Mesenchymal stem cell (in vitro differentiated cells and primary cell): ENCODE results near the gene RPS16.

Experiments used
- DNase-seq: peaks from one replicate; pipeline ENCODE4 v3.0.0-alpha.2; 2013
- H2AFZ ChIP-seq: one replicate; pipeline ENCODE4 v1.6.1; 2013; ENCODE audit warnings: low read depth, mild to moderate bottlenecking, control low read depth, inconsistent platforms, low read length, moderate library complexity
- H2AK5ac ChIP-seq: 2 replicates; pipeline ENCODE4 v1.6.1; 2013; ENCODE audit warnings: low read length, moderate library complexity, mild to moderate bottlenecking, inconsistent platforms; ENCODE audit not compliant: severe bottlenecking
- H2BK120ac ChIP-seq: one replicate; pipeline ENCODE4 v1.6.1; 2013; ENCODE audit warnings: low read depth, mild to moderate bottlenecking, inconsistent platforms, low read length, moderate library complexity
- H2BK12ac ChIP-seq, 2 experiments: one replicate each; pipeline ENCODE4 v1.6.1; 2013; ENCODE audit warnings: inconsistent platforms in 2 of 2, low read length in 2 of 2, mild to moderate bottlenecking in 2 of 2, moderate library complexity in 2 of 2, control low read depth in 1 of 2
- H2BK15ac ChIP-seq: one replicate; pipeline ENCODE4 v1.6.1; 2013; ENCODE audit warnings: mild to moderate bottlenecking, low read depth, inconsistent platforms; ENCODE audit not compliant: poor library complexity, severe bottlenecking
- H2BK5ac ChIP-seq: 2 replicates; pipeline ENCODE4 v1.6.1; 2013; ENCODE audit warnings: low read depth, mild to moderate bottlenecking, low read length, control low read depth, inconsistent platforms; ENCODE audit not compliant: poor library complexity, severe bottlenecking
- H3K14ac ChIP-seq, 2 experiments: one replicate each; pipeline ENCODE4 v1.6.1; 2013; ENCODE audit warnings: inconsistent platforms in 2 of 2, low read length in 2 of 2, control low read depth in 1 of 2, mild to moderate bottlenecking in 1 of 2, moderate library complexity in 1 of 2
- H3K18ac ChIP-seq, 2 experiments: one replicate each; pipeline ENCODE4 v1.6.1; 2013; ENCODE audit warnings: inconsistent platforms in 2 of 2, low read length in 2 of 2, control low read depth in 1 of 2, low read depth in 1 of 2, mild to moderate bottlenecking in 1 of 2
- H3K23ac ChIP-seq, 2 experiments: one replicate each; pipeline ENCODE4 v1.6.1; 2013; ENCODE audit warnings: inconsistent platforms in 2 of 2, low read length in 2 of 2, mild to moderate bottlenecking in 2 of 2, moderate library complexity in 2 of 2, control low read depth in 1 of 2
- H3K27ac ChIP-seq: 2 replicates; pipeline ENCODE4 v1.5.1; 2013; ENCODE audit warnings: mild to moderate bottlenecking, moderate library complexity, low read length, control low read depth, inconsistent platforms; ENCODE audit not compliant: poor library complexity, severe bottlenecking
- H3K27me3 ChIP-seq, 2 experiments: 2 replicates each; pipeline versions ENCODE4 v1.6.1 to v1.7.0; 2013; ENCODE audit warnings: low read length in 2 of 2, mild to moderate bottlenecking in 2 of 2, moderate library complexity in 2 of 2, control low read depth in 1 of 2, inconsistent platforms in 1 of 2; ENCODE audit not compliant: control insufficient read depth in 1 of 2, insufficient read depth in 1 of 2
- H3K36me3 ChIP-seq, 2 experiments: 2 replicates each; pipeline versions ENCODE4 v1.6.1 to v1.7.0; 2013; ENCODE audit warnings: low read length in 2 of 2, control low read depth in 1 of 2, inconsistent platforms in 1 of 2, low read depth in 1 of 2, mild to moderate bottlenecking in 1 of 2; ENCODE audit not compliant: insufficient read depth in 2 of 2, control insufficient read depth in 1 of 2
- H3K4ac ChIP-seq, 2 experiments: one replicate each; pipeline ENCODE4 v1.6.1; 2013; ENCODE audit warnings: inconsistent platforms in 2 of 2, low read length in 2 of 2, mild to moderate bottlenecking in 2 of 2, moderate library complexity in 2 of 2, control low read depth in 1 of 2, low read depth in 1 of 2
- H3K4me1 ChIP-seq: 2 replicates; pipeline ENCODE4 v1.6.1; 2013; ENCODE audit warnings: low read depth, low read length, control low read depth; ENCODE audit not compliant: control insufficient read depth, insufficient read depth
- H3K4me2 ChIP-seq: 2 replicates; pipeline ENCODE4 v1.6.1; 2013; ENCODE audit warnings: low read length, mild to moderate bottlenecking, inconsistent platforms; ENCODE audit not compliant: poor library complexity, severe bottlenecking
- H3K4me3 ChIP-seq, 2 experiments: 2 replicates each; pipeline versions ENCODE4 v1.5.1 to v1.7.0; 2013; ENCODE audit warnings: low read length in 2 of 2, mild to moderate bottlenecking in 2 of 2, control low read depth in 1 of 2, low read depth in 1 of 2; ENCODE audit not compliant: insufficient read depth in 1 of 2
- H3K79me1 ChIP-seq: replicated peaks from 2 replicates; pipeline ENCODE4 v1.6.1; 2013; ENCODE audit warnings: mild to moderate bottlenecking, control low read depth, low read length, inconsistent platforms; ENCODE audit not compliant: poor library complexity, severe bottlenecking
- H3K9ac ChIP-seq: 2 replicates; pipeline ENCODE4 v1.7.0; 2013; ENCODE audit warnings: mild to moderate bottlenecking, low read length, moderate library complexity
- H3K9me3 ChIP-seq: 2 replicates; pipeline ENCODE4 v1.7.0; 2013; ENCODE audit warnings: mild to moderate bottlenecking, low read length; ENCODE audit not compliant: control insufficient read depth
- H4K8ac ChIP-seq: one replicate; pipeline ENCODE4 v1.6.1; 2013; ENCODE audit warnings: inconsistent platforms, mild to moderate bottlenecking, low read length, moderate library complexity
- H4K91ac ChIP-seq: one replicate; pipeline ENCODE4 v1.6.1; 2013; ENCODE audit warnings: mild to moderate bottlenecking, low read length, inconsistent platforms
- WGBS: methylation state at CpG from one replicate; pipeline ENCODE4 v1.1.7; 2013; ENCODE audit warnings: mixed read lengths; 5-methylcytosine and 5-hydroxymethylcytosine counted together

RPS16 gene

DNA sequence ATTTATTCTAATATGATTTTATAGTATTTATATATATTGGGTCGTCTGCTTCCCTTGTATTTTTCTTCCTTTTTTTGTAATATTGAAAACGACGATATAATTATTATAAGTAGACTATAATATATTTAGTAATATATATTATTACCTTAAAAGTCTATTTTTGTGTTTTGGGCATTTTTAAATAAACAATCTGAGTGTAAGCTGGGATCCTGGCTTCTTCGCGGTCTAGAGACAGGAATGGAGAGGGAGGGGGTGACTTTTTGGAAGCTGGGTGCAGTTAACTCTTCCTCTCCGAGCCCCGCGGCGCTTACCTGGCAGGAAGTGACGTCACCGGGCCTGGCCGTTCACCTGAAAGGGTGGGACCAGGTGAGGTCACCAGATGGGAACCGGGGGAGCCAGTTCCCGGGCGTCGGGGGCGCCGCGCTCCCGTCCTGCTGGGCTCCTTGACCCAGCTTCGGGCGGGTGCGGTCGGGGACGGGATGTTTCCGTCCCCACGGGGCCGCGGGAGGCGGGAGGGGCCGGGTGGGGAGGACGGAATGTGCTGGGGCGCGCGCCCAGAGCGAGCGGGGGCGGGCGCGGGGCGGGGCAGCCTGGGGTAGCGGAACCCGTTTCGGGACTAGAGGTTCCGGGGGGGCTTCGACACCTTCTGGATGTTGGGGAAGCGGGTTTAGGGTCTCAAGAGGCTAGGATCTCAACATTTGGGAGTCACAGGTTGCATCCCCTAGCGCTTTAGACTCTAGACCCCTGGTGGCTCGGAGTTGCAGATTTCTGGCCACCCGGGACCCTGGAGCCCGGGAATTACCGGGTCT is 26.3 kb downstream of the RPS16 start:
- Histone ChIP-seq H3K9me3 (no peaks in the 10 kb centered on the region), H3K4me2 (peak overlapping the region; percentile 81), H3K9ac (peak overlapping the region; percentile 98), H4K91ac (peak overlapping the region; percentile 92), H3K27ac (peak overlapping the region; percentile 78), H3K4me1 (peaks cover 30% of the 10 kb centered on the region), H3K23ac (no peak overlapping the region), H2BK5ac (peak overlapping the region; percentile 97), H3K36me3 (peaks cover 13 to 15% of the 10 kb centered on the region in 2 experiments), H3K4ac (peak overlapping the region; percentile 76 to 93), H4K8ac (peak overlapping the region; percentile 96), H3K14ac (no peak overlapping the region), H2BK15ac (no peak overlapping the region), H3K18ac (peak overlapping the region; percentile 77 to 90), H3K27me3 (no peaks in the 10 kb centered on the region), H3K79me1 (no peaks in the 10 kb centered on the region), H2BK120ac (peak overlapping the region; percentile 86), H2AFZ (no peak overlapping the region), H3K4me3 (peak overlapping the region; percentile 61 to 95), H2BK12ac (peak overlapping the region in 1 of 2 experiments; percentile 86), H2AK5ac (peak overlapping the region; percentile 27)
- WGBS = under 1% methylated on average over 32 of the region's 52 CpGs
- DNase-seq = peak; percentile 90

DNA sequence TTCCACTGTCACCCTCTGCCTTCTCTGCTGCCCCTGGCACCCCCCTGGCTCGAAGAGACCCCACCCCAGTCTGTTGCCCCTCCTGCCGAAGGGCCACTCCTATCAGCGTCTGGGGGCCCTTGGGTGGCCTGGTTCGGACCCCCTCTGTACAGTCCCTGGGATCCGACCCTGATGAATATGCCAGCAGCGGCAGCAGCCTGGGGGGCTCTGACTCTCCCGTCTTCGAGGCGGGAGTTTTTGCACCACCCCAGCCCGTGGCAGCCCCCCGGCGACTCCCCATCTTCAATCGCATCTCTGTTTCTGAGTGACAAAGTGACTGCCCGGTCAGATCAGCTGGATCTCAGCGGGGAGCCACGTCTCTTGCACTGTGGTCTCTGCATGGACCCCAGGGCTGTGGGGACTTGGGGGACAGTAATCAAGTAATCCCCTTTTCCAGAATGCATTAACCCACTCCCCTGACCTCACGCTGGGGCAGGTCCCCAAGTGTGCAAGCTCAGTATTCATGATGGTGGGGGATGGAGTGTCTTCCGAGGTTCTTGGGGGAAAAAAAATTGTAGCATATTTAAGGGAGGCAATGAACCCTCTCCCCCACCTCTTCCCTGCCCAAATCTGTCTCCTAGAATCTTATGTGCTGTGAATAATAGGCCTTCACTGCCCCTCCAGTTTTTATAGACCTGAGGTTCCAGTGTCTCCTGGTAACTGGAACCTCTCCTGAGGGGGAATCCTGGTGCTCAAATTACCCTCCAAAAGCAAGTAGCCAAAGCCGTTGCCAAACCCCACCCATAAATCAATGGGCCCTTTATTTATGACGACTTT is 27.1 kb downstream of the RPS16 start:
- Histone ChIP-seq H3K4ac (no peak overlapping the region), H2BK5ac (no peak overlapping the region), H3K9me3 (no peaks in the 10 kb centered on the region), H2AK5ac (no peak overlapping the region), H2BK15ac (peak overlapping the region; percentile 12), H3K14ac (peak overlapping the region in 1 of 2 experiments; percentile 44), H4K8ac (no peak overlapping the region), H3K4me1 (peaks cover 33% of the 10 kb centered on the region), H3K27me3 (no peaks in the 10 kb centered on the region), H3K4me2 (peak overlapping the region; percentile 60), H2BK12ac (no peak overlapping the region), H2AFZ (no peak overlapping the region), H3K36me3 (peaks cover 13 to 15% of the 10 kb centered on the region in 2 experiments), H2BK120ac (no peak overlapping the region), H3K9ac (peak overlapping the region; percentile 98), H3K79me1 (no peaks in the 10 kb centered on the region), H3K27ac (peak overlapping the region; percentile 17), H3K23ac (no peak overlapping the region), H4K91ac (no peak overlapping the region), H3K4me3 (peak overlapping the region; percentile 88 to 95), H3K18ac (peak overlapping the region in 1 of 2 experiments; percentile 30)
- 76% methylated on average over 18 of the region's 20 CpGs for WGBS
- DNase-seq = peak; percentile 77

DNA sequence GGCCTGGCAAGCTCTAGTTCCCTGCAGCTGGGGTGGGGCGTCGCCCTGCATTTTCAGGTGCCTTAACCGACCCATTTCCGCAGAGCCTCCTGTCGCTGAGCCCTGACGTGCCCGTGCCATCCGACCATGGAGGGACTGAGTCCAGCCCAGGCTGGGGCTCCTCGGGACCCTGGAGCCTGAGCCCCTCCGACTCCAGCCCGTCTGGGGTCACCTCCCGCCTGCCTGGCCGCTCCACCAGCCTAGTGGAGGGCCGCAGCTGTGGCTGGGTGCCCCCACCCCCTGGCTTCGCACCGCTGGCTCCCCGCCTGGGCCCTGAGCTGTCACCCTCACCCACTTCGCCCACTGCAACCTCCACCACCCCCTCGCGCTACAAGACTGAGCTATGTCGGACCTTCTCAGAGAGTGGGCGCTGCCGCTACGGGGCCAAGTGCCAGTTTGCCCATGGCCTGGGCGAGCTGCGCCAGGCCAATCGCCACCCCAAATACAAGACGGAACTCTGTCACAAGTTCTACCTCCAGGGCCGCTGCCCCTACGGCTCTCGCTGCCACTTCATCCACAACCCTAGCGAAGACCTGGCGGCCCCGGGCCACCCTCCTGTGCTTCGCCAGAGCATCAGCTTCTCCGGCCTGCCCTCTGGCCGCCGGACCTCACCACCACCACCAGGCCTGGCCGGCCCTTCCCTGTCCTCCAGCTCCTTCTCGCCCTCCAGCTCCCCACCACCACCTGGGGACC is 27.9 kb downstream of the RPS16 start:
- H2BK15ac ChIP-seq = peak overlapping the region; percentile 12
- peak overlapping the region; percentile 98 for H3K9ac ChIP-seq
- H3K9me3 ChIP-seq = no peaks in the 10 kb centered on the region
- no peak overlapping the region for H2AFZ ChIP-seq
- H2BK5ac ChIP-seq = no peak overlapping the region
- WGBS = 55% methylated on average over 40 of the region's 40 CpGs
- H4K91ac ChIP-seq = peak overlapping the region; percentile 53
- no peak overlapping the region for H3K4ac ChIP-seq
- peak overlapping the region in 1 of 2 experiments; percentile 45 for H3K14ac ChIP-seq
- peaks cover 39% of the 10 kb centered on the region for H3K4me1 ChIP-seq
- peak overlapping the region; percentile 92 for H3K27ac ChIP-seq
- H2BK12ac ChIP-seq = no peak overlapping the region
- H3K27me3 ChIP-seq = no peaks in the 10 kb centered on the region
- H3K4me3 ChIP-seq = peak overlapping the region; percentile 88 to 95
- peak; percentile 57 for DNase-seq
- peak overlapping the region in 1 of 2 experiments; percentile 40 for H3K18ac ChIP-seq
- no peak overlapping the region for H4K8ac ChIP-seq
- no peak overlapping the region for H2AK5ac ChIP-seq
- peak overlapping the region; percentile 71 for H2BK120ac ChIP-seq
- no peaks in the 10 kb centered on the region for H3K79me1 ChIP-seq
- H3K36me3 ChIP-seq = peaks cover 13 to 15% of the 10 kb centered on the region in 2 experiments
- peak overlapping the region; percentile 60 for H3K4me2 ChIP-seq
- no peak overlapping the region for H3K23ac ChIP-seq
